NCI-H2081 treated with DMSO at 0.1 percent for 48 hours (cell line): ENCODE data around the gene IQGAP2.

Experiments used
- DNase-seq: peaks from one replicate; lab custom pipeline; 2025; lab: John Stamatoyannopoulos, UW

IQGAP2 gene

GRCh38 chr5:76383126-76383832 lies 19.8 kb upstream of the IQGAP2 start:
- DNase-seq = no peak

- DNase-seq = no peak
These were observed 18.9 kb upstream of the IQGAP2 start for GRCh38 chr5:76384189-76384588.

- no peak for DNase-seq
These were observed 18.4 kb upstream of the IQGAP2 start for GRCh38 chr5:76384705-76385104.

GRCh38 chr5:76385540-76385939 lies 17.5 kb upstream of the IQGAP2 start:
- no peak for DNase-seq

GRCh38 chr5:76386360-76386759 lies 16.7 kb upstream of the IQGAP2 start:
- no peak for DNase-seq

- no peak for DNase-seq
These were observed 14.8 kb upstream of the IQGAP2 start for GRCh38 chr5:76388236-76388635.

GRCh38 chr5:76388791-76389512 lies 14.1 kb upstream of the IQGAP2 start:
- no peak for DNase-seq

GRCh38 chr5:76389513-76390154 lies 13.5 kb upstream of the IQGAP2 start:
- no peak for DNase-seq

- no peak for DNase-seq
These were observed 12.1 kb upstream of the IQGAP2 start for GRCh38 chr5:76391014-76391413.

- DNase-seq = no peak
These were observed 9.9 kb upstream of the IQGAP2 start for GRCh38 chr5:76393035-76393680.

GRCh38 chr5:76397200-76397599 lies 5.9 kb upstream of the IQGAP2 start:
- DNase-seq = no peak

- no peak for DNase-seq
These were observed 3.8 kb upstream of the IQGAP2 start for GRCh38 chr5:76399268-76399667.

- no peak for DNase-seq
These were observed 2.6 kb upstream of the IQGAP2 start for GRCh38 chr5:76400466-76400865.

- no peak for DNase-seq
These were observed 1.3 kb upstream of the IQGAP2 start for GRCh38 chr5:76401801-76402250.

- DNase-seq = no peak
These were observed 717 bp upstream of the IQGAP2 start for GRCh38 chr5:76402251-76402885.

- no peak for DNase-seq
These were observed 709 bp downstream of the IQGAP2 start for GRCh38 chr5:76403766-76404222.

GRCh38 chr5:76404223-76405211 lies 1.4 kb downstream of the IQGAP2 start:
- DNase-seq = no peak

- DNase-seq = no peak
These were observed 2.9 kb downstream of the IQGAP2 start for GRCh38 chr5:76406014-76406413.

GRCh38 chr5:76406673-76407072 lies 3.6 kb downstream of the IQGAP2 start:
- no peak for DNase-seq

- no peak for DNase-seq
These were observed 5.1 kb downstream of the IQGAP2 start for GRCh38 chr5:76408104-76408654.
